IMR-90 (cell line): ENCODE results near the gene TMEM132A. TPM values are rescaled to one million over a fixed set of nuclear protein-coding genes. Genes with fewer than 3 reads are reported as not detected.

Experiments
- ATAC-seq: fragments of 200-7000 bp; cut with Tn5 transposase; 2 replicates; pipeline ENCODE4 v1.9.1; 2020; ENCODE audit warnings: low read depth, mild to moderate bottlenecking, moderate library complexity
- BruUV-seq: library from RNA; stranded (reverse); fragments of 400-500 nt; replicated peaks from 2 replicates; lab custom pipeline; 2021; lab: Mats Ljungman, UMichigan
- CTCF ChIA-PET: fragments of 300-600 bp; formaldehyde crosslinking; extraction: SDS; loops from one replicate; lab custom pipeline; 2021; ENCODE audit warnings: antibody characterized with exemption; lab: Yijun Ruan, JAX
- POLR2A ChIA-PET: fragments of 300-600 bp; sonication (Branson Sonifier 250); formaldehyde crosslinking; loops from one replicate; lab custom pipeline; 2022; ENCODE audit warnings: antibody characterized with exemption; ENCODE audit not compliant: unreplicated experiment; lab: Charles Lee
- DNase-seq: peaks from one replicate; pipeline ENCODE4 v3.0.0; 2013
- H2AFZ ChIP-seq: replicated peaks from 2 replicates; pipeline ENCODE3; 2013; ENCODE audit warnings: low read length, mild to moderate bottlenecking; ENCODE audit not compliant: poor library complexity
- H2AK5ac ChIP-seq: 2 replicates; pipeline ENCODE4 v1.6.1; 2013; ENCODE audit warnings: low read depth, low read length, inconsistent platforms
- H2AK9ac ChIP-seq: replicated peaks from 2 replicates; pipeline ENCODE3; 2013; ENCODE audit warnings: mild to moderate bottlenecking, low read depth, low read length, moderate library complexity; ENCODE audit not compliant: poor library complexity
- H2BK120ac ChIP-seq: 2 replicates; pipeline ENCODE4 v1.6.1; 2013; ENCODE audit warnings: low read depth, low read length, inconsistent platforms
- H2BK15ac ChIP-seq: 3 replicates; pipeline ENCODE4 v1.6.1; 2013; ENCODE audit warnings: low read depth, low read length, inconsistent platforms
- H2BK20ac ChIP-seq: 2 replicates; pipeline ENCODE4 v1.6.1; 2013; ENCODE audit warnings: low read depth, mild to moderate bottlenecking, inconsistent platforms, low read length, moderate library complexity
- H2BK5ac ChIP-seq: 2 replicates; pipeline ENCODE4 v1.6.1; 2013; ENCODE audit warnings: mild to moderate bottlenecking, low read depth, low read length, inconsistent platforms; ENCODE audit not compliant: poor library complexity, severe bottlenecking
- H3K14ac ChIP-seq: replicated peaks from 2 replicates; pipeline ENCODE4 v1.6.1; 2013; ENCODE audit warnings: low read depth, low read length, inconsistent platforms
- H3K18ac ChIP-seq: 2 replicates; pipeline ENCODE4 v1.6.1; 2013; ENCODE audit warnings: low read depth, low read length, control low read depth
- H3K23ac ChIP-seq: 2 replicates; pipeline ENCODE4 v1.6.1; 2013; ENCODE audit warnings: low read depth, low read length, inconsistent platforms
- H3K27ac ChIP-seq: 2 replicates; pipeline ENCODE4 v1.5.1; 2013; ENCODE audit warnings: mild to moderate bottlenecking, control low read depth, low read length; ENCODE audit not compliant: insufficient read depth
- H3K27me3 ChIP-seq: 2 replicates; pipeline ENCODE4 v1.6.1; 2013; ENCODE audit warnings: low read length; ENCODE audit not compliant: control insufficient read depth, insufficient read depth
- H3K36me3 ChIP-seq: 2 replicates; pipeline ENCODE4 v1.6.1; 2013; ENCODE audit warnings: low read length, mixed read lengths; ENCODE audit not compliant: control insufficient read depth, insufficient read depth
- H3K4ac ChIP-seq: 2 replicates; pipeline ENCODE4 v1.6.1; 2013; ENCODE audit warnings: low read depth, low read length, inconsistent platforms
- H3K4me1 ChIP-seq: 2 replicates; pipeline ENCODE4 v1.6.1; 2013; ENCODE audit warnings: low read length, mixed read lengths; ENCODE audit not compliant: control insufficient read depth, insufficient read depth
- H3K4me2 ChIP-seq: 2 replicates; pipeline ENCODE4 v1.6.1; 2013; ENCODE audit warnings: low read depth, mild to moderate bottlenecking, control low read depth, low read length, moderate library complexity
- H3K4me3 ChIP-seq: 2 replicates; pipeline ENCODE4 v1.5.1; 2013; ENCODE audit warnings: low read depth, mild to moderate bottlenecking, control low read depth, low read length, moderate library complexity; ENCODE audit not compliant: insufficient read depth
- H3K56ac ChIP-seq: 2 replicates; pipeline ENCODE4 v1.6.1; 2013; ENCODE audit warnings: low read length, inconsistent platforms; ENCODE audit not compliant: insufficient read depth; ENCODE audit errors: extremely low read depth
- H3K79me1 ChIP-seq, 2 experiments: 2 replicates each; pipeline ENCODE4 v1.6.1; 2013; ENCODE audit warnings: low read length in 2 of 2, inconsistent platforms in 1 of 2, low read depth in 1 of 2
- H3K9ac ChIP-seq: 2 replicates; pipeline ENCODE4 v1.6.1; 2013; ENCODE audit warnings: low read depth, low read length, control low read depth
- H3K9me1 ChIP-seq: 2 replicates; pipeline ENCODE4 v1.6.1; 2013; ENCODE audit warnings: low read length, inconsistent platforms; ENCODE audit not compliant: insufficient read depth
- H3K9me3 ChIP-seq: 2 replicates; pipeline ENCODE4 v1.6.1; 2013; ENCODE audit warnings: low read length; ENCODE audit not compliant: control insufficient read depth, insufficient read depth
- H4K20me1 ChIP-seq: 2 replicates; pipeline ENCODE4 v1.6.1; 2013; ENCODE audit warnings: low read length, inconsistent platforms; ENCODE audit not compliant: insufficient read depth
- H4K5ac ChIP-seq: 2 replicates; pipeline ENCODE4 v1.6.1; 2013; ENCODE audit warnings: mild to moderate bottlenecking, low read depth, low read length, control low read depth
- H4K8ac ChIP-seq, 2 experiments: 2 replicates each; pipeline ENCODE4 v1.6.1; 2013; ENCODE audit warnings: low read depth in 2 of 2, low read length in 2 of 2, control low read depth in 1 of 2, inconsistent platforms in 1 of 2
- H4K91ac ChIP-seq: 2 replicates; pipeline ENCODE4 v1.6.1; 2013; ENCODE audit warnings: low read depth, low read length, inconsistent platforms; ENCODE audit not compliant: insufficient read depth
- FOS ChIP-seq: fragments of 150-350 bp; IDR thresholded peaks from 2 replicates; pipeline ENCODE4 v1.6.1; 2016; ENCODE audit warnings: low read depth, low read length
- RFX5 ChIP-seq: IDR thresholded peaks from 2 replicates; pipeline ENCODE4 v1.8.0; 2012; ENCODE audit warnings: low read depth, mild to moderate bottlenecking, low read length, moderate library complexity
- WGBS, 2 experiments: methylation state at CpG; one replicate each; pipeline versions ENCODE4 v1.1.5 to v1.1.7; 2013; ENCODE audit warnings: missing lambda C conversion rate in 2 of 2; ENCODE audit not compliant: insufficient read length in 1 of 2; ENCODE audit errors: extremely low coverage in 2 of 2; 5-methylcytosine and 5-hydroxymethylcytosine counted together
- dilution Hi-C: fragments of 300-500 bp; cut with HindIII; formaldehyde crosslinking; loops from one replicate; pipeline ENCODE4 v1.14.3; 2018; ENCODE audit warnings: low sequenced_read_pairs; ENCODE audit not compliant: unreplicated experiment
- in situ Hi-C: fragments of 300-500 bp; cut with MboI; formaldehyde crosslinking; loops from 3 replicates; pipeline ENCODE4 v1.14.3; 2019; ENCODE audit warnings: low sequenced_read_pairs, inconsistent platforms, mixed read lengths
- intact Hi-C: fragments of 100-400 bp; cut with micrococcal nuclease; formaldehyde crosslinking; loops from 2 replicates; pipeline ENCODE4 v1.10.0; 2022
- polyA plus RNA-seq, 3 experiments: library from polyadenylated mRNA; depleted of rRNA; stranded (reverse); fragments of >200 nt; gene quantifications; 2 replicates each; pipeline ENCODE4 v1.2.3, GENCODE V29; 2012; ENCODE audit warnings: low replicate concordance in 1 of 3
- total RNA-seq: library from RNA; depleted of rRNA; stranded (reverse); fragments of >200 nt; gene quantifications from 2 replicates; pipeline ENCODE4 v1.2.3, GENCODE V29; 2012
- TF ChIP-seq, protein P1 (sequence below): fragments of 150-350 bp; IDR thresholded peaks from 2 replicates; pipeline ENCODE4 v1.6.1; 2016; ENCODE audit warnings: low read depth, mild to moderate bottlenecking, low read length, moderate library complexity, borderline replicate concordance
- TF ChIP-seq, protein P2 (sequence below): fragments of 150-350 bp; IDR thresholded peaks from 2 replicates; pipeline ENCODE4 v1.6.1; 2017; ENCODE audit warnings: mild to moderate bottlenecking, antibody characterized with exemption, low read length, low read depth

TMEM132A gene
- total and polyA plus RNA-seq, 2 of the 4 experiments (the other 2 are of a cell fraction) = 7.7 to 64.2 TPM

DNA sequence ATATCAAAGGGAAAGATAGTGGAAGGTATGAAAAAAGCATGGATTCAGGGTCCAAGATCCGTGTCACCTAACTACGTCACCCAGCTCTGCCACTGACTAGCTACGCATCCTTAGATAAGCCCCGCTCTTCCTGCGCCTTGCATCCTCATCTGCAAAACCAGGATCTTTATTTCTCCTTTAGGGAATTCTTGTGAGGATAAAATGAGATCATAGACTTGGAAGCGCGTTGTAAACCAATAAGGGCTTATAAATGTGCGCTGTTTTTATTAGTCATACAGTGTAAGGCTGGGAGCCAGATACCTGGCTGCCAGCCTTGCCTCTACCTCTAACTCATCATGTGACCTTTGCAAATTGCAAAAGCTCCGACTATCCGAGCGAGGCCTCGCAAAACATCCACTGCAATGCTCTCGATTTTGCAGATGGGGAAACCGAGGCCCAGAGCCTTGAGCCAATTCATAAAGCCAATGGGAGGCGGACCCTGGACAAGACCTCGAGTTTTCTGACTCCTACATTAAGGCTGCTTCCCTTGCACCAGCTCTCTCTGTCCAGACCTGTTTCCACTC, 18.6 kb upstream of the TMEM132A start:
- Histone ChIP-seq H2BK120ac (no peak overlapping the region), H3K36me3 (peaks cover 24% of the 10 kb centered on the region), H2AFZ (peak overlapping the region; percentile 92), H3K9ac (peak overlapping the region; percentile 72), H3K9me1 (no peaks in the 10 kb centered on the region), H2BK15ac (no peak overlapping the region), H3K56ac (peak overlapping the region; percentile 56; the same call in 1 of the 2 replicates), H3K18ac (no peak overlapping the region), H4K8ac (peak overlapping the region; percentile 15 to 18; a peak in 2 of 4 replicates), H3K4me2 (peak overlapping the region; percentile 95), H3K4ac (peak overlapping the region; percentile 52), H3K79me1 (peaks cover 6 to 44% of the 10 kb centered on the region in 2 experiments; a peak in 3 of 4 replicates), H4K20me1 (peaks cover 30% of the 10 kb centered on the region), H3K4me1 (peaks cover 3% of the 10 kb centered on the region; the same call in 1 of the 2 replicates), H3K9me3 (no peaks in the 10 kb centered on the region), H2AK5ac (peak overlapping the region; percentile 5), H2BK20ac (no peak overlapping the region), H3K27me3 (peaks cover 6% of the 10 kb centered on the region), H3K27ac (peak overlapping the region; percentile 74), H3K14ac (peak overlapping the region; percentile 22; the same call in 1 of the 2 replicates), H4K5ac (peak overlapping the region; percentile 6; the same call in 1 of the 2 replicates), H2BK5ac (peak overlapping the region; percentile 5), H4K91ac (no peak overlapping the region), H3K23ac (peak overlapping the region; percentile 46), H3K4me3 (peak overlapping the region; percentile 69), H2AK9ac (peak overlapping the region; percentile 73)
- in situ Hi-C loops = loop anchor here (25.0 kb wide), 1 partner anchor 1318 kb away; no protein-coding TSS in a partner anchor
- ChIA-PET CTCF (interaction anchor here (2.6 kb wide), 1 partner anchor 74 kb away, joined by 12 read pairs; no protein-coding TSS in a partner anchor), POLR2A (no interaction called here)
- no TSS peak for BruUV-seq
- dilution Hi-C loops = no loop called here
- DNase-seq (peak; percentile 78), ATAC-seq (peak; percentile 4)
- intact Hi-C loops = loop anchor here (5.0 kb wide), 1 partner anchor 267 kb away; no protein-coding TSS in a partner anchor
- TF ChIP-seq FOS (no peak), RFX5 (no peak)
- TF ChIP-seq, protein P1, sequence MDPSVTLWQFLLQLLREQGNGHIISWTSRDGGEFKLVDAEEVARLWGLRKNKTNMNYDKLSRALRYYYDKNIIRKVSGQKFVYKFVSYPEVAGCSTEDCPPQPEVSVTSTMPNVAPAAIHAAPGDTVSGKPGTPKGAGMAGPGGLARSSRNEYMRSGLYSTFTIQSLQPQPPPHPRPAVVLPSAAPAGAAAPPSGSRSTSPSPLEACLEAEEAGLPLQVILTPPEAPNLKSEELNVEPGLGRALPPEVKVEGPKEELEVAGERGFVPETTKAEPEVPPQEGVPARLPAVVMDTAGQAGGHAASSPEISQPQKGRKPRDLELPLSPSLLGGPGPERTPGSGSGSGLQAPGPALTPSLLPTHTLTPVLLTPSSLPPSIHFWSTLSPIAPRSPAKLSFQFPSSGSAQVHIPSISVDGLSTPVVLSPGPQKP = no peak
- TF ChIP-seq, protein P2, sequence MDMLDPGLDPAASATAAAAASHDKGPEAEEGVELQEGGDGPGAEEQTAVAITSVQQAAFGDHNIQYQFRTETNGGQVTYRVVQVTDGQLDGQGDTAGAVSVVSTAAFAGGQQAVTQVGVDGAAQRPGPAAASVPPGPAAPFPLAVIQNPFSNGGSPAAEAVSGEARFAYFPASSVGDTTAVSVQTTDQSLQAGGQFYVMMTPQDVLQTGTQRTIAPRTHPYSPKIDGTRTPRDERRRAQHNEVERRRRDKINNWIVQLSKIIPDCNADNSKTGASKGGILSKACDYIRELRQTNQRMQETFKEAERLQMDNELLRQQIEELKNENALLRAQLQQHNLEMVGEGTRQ = peak; percentile 48; the same call in 1 of the 2 replicates
- 3% methylated on average over 8 of the region's 16 CpGs; no CpG with 5 or more reads in 1 of the 2 experiments for WGBS, 2 experiments
